ENCODE measurements around the gene INPP4B. TPM values are rescaled to one million over a fixed set of nuclear protein-coding genes. Genes with fewer than 3 reads are reported as not detected.

Gene INPP4B
- polyA plus RNA-seq, 4 donors: 6.2 to 9.6 (median 8.4) TPM

DNA sequence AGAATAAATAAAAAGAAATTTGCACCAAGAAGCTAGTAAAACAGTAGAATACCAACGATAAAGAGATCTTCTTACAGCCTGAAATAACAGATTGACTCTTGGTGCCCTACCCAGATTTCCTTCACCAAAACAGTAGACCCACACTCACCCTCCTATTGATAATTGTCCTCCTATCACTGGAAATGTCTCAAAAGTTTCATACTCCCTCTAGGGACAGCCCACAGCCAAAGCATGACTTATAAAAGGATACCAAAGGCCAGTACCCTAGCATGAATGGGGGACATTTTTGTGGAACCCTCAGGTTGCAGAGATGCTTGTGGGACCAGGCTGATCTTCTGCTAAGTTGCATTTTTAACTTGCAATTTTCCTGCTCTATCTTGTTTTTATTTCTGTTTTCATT, 104.1 kb downstream of the INPP4B start:
- no peak for DNase-seq (ENCODE audit: low read depth in 4 of 4, low spot score in 2 of 4)

DNA sequence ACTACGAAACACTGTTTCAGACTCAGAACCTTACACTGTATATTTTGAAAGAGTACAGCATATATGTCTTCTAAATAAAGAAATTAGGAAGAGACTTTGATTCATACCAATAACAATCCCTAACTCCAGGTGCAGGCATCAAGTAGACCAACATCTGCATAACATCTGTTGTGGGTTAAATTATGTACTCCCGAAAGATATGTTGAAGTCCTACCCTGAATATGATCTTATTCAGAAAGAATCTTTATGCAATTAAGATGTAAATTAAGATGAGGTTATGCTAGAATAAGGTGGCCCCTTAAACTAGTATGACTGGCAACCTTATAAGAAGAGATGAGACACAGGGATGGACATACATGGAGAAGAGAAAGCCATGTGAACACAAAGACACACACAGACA, 117.9 kb downstream of the INPP4B start:
- DNase-seq (ENCODE audit: low read depth in 4 of 4, low spot score in 2 of 4): no peak

DNA sequence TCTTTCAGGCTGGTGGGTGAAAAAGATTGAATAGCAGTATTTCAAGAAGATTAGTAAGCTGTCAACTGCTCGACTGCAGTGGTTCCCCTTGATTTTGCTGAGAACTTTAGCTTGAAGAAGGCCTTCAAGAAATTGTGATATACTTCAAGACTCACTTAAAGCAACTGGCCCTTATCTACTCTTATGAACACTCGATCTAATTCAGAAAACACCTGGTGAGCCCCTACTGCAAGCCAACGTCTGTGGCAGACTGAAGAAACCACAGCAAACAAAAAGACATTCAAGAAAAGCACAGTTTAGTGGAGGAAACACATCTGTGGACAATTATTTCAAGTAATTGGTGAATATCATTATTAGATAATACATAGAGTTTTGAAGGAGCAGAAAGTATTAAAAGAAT, 119.0 kb downstream of the INPP4B start:
- no peak for DNase-seq (ENCODE audit: low read depth in 4 of 4, low spot score in 2 of 4)

DNA sequence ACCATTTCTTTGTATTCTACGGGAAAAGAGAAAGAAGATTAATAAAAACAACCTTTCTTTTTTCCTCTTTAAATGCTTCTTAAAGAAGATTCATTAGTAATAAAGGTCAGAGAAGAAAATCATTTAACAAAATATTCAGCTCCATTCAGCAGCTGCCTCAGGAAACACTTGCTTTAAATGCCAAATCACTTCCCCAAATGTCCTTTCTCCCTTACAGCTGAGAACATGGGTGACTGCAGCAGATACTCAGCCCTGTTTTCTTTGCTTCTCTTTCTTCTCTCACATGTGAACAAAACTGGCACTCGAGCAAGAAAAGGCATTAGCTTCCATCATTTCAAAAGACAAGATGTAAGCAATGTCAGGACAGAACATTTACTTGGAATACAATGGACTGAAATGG, 120.2 kb downstream of the INPP4B start:
- no peak for DNase-seq (ENCODE audit: low read depth in 4 of 4, low spot score in 2 of 4)

DNA sequence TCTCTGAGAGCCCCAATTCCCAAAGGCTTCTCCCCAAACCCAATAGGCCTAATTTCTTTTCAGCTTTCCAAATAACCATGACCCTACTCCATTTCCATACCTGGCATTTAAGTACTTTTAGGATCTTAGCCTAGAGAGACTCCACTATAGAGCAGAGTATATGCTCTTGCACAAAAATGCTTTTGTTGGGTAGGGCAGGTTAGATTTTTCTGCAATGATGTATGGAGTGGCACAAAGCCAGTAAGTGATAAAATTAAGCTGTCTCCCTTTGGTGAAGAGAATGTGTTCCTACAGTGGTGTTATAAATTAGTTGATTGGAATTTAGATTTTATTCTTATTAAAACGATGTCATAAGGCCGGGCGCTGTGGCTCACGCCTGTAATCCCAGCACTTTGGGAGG, 124.9 kb downstream of the INPP4B start:
- DNase-seq (ENCODE audit: low read depth in 4 of 4, low spot score in 2 of 4): no peak

DNA sequence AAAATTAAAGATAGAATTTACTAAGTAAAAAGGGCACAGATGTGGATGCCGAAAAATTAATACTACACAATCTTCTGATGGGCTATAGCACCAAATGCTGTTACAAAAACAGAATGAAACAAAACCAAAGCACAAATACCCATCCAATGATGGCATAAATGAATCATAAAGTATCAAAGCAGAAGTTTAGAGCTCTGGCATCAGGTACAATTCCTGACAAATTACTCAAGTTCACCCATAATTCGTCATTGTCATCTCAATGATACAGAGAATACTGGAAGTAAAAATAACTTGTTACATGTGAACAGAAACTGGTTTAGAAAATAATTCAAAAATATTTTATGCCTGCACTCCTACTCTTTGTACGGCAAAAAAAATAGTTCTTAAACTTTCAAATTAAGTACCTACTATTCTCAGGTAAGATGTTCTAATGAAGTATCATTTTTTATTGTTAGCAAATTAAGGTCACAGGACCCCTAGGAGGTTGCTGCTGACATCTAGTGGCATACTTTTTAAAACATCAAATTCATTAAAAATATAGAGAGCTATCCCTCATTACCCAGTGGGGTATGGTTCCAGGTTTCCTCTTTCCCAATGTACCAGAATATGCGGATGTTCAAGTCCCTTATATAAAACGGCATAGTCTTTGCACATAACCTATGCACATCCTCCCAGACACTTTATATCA, 126.1 kb downstream of the INPP4B start:
- peak in 1 of 4 donors; percentile 7 for DNase-seq (ENCODE audit: low read depth in 4 of 4, low spot score in 2 of 4)

DNA sequence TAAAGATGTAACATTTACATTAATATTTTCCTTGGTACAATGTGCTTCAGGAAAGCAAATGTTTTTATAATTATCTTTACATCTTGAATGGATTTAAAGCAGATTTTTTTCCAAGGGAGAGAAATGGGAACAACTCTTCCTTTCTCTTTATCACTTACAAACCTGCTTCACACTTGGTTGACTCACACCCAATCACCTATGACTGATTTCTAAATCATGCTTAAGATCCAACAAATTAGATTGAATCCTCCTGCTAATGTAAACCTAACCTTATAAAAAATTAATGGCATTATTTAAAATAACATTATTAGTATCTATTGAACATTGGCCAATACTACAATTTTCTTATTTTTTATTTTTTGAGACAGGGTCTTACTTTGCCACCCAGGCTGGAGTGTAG, 127.1 kb downstream of the INPP4B start:
- DNase-seq (ENCODE audit: low read depth in 4 of 4, low spot score in 2 of 4): no peak

DNA sequence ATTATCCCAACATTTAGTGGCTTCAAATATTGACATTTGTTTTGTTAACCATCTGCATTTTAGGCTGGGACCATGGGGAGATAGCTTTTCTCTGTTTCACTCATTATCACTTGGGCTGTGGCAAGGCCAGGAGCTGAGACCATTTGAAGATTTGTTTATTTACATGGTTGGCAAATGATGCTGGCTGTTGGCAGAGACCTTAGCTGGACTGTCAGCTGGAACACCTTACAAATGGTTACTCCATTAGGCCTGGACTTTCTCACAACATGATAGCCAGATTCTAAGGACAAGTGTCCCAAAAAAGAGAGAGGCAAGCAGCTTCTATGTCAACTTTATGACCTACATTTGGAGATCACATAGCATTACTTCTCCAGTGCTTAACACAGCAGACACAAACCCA, 130.4 kb downstream of the INPP4B start:
- no peak for DNase-seq (ENCODE audit: low read depth in 4 of 4, low spot score in 2 of 4)

DNA sequence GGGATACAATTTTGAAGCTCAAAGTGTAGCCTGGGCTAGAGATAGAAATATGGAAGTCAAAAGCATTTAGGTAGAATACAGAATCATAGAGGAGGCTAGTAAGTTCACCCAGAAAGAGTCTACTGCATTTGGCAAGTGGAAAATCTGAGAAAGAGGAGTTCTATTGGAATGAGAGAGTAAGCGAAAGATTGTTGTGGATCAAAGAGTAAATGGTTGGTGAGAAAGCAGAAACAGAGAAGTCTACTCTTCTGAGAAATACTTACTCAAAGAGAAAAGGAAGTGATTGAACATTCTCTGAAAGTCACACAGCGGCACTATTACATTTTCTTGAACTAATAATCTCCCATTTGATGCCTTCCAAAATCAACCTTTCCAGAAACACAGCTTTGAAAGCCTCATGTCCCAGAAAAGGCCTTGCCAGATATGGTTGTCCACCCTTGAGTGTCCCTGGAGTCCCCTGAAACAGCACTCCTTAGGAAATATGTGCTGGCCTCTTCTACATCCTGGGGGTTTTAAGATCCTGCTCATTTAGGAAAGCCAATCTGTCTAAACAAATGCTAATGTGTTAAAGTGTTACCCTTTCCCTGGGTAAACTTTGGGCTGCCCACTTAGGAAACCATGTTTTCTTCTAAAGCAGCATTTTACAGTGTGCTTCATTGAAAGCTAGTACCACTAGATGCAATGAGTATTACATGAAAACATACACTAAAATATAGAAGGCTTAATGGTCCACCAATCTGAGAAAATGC, 132.6 kb downstream of the INPP4B start:
- no peak for DNase-seq (ENCODE audit: low read depth in 4 of 4, low spot score in 2 of 4)

DNA sequence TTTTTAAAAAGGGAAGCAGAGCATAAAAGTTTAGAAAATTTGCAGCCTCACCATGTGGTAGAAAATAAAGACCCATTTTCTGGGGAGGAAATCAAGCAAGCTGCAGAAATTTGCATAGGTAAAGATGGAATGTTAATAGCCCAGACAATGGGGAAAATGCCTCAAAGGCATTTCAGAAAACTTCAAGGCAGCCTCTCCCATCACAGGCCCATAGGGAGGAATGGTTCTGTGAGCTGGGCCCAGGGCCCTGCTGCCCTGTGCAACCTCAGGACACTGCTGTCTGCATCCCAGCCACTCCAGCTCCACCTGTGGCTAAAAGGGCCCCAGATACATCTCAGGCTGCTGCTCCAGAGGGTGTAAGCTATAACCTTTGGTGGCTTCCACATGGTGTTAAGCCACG, 137.9 kb downstream of the INPP4B start:
- DNase-seq (ENCODE audit: low read depth in 4 of 4, low spot score in 2 of 4): no peak

DNA sequence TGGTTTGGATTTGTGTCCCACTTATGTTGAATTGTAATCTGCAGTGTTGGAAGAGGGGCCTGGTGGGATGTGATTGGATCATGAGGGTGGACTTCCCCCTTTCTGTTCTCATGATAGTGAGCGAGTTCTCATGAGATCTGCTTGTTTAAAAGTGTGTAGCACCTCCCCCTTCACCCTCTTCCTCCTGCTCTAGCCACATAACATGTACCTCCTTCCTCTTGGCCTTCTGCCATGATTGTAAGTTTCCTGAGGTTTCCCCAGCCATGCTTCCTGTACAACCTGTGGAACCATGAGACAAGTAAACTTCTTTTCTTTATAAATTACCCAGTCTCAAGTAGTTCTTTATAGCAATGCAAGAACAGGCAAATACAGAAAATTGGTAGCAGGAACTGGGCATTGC, 138.7 kb downstream of the INPP4B start:
- DNase-seq (ENCODE audit: low read depth in 4 of 4, low spot score in 2 of 4): no peak

DNA sequence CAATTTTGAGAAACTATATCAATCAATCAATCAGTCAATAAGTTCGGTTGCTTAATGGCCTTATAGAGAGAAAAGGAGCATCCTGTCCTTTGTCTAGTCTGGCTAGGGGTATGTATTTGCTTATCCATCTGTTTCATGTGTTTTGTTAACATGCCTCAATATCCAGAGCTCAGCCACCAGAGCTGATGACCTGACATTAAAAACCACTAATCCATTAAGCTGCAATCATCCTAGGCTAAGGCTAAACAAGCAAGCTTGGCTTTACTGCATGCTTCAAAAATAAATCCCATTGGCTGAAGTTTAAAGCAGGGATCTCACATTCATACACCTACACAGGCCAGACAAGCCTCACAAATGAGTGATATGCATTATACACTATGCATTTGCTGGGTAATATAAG, 139.7 kb downstream of the INPP4B start:
- DNase-seq (ENCODE audit: low read depth in 4 of 4, low spot score in 2 of 4): no peak

DNA sequence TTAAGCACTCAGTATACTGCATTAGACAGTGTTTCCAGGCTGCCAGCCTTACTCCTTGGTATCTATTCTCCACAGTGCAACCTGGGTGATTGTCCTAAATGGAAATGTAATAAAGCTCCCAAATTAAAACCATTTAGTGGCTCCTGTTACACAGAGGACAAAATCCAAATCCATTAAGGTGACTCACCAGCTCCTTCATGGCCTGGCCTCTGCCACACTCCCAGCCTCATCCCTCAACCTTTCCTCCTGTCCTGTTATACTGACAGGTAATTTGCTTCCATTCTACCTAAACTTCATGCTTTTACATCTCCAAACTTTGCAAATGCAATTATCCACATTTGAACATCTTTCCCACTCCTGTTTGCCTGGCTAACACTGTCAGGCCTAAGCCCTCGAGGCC, 140.3 kb downstream of the INPP4B start:
- no peak for DNase-seq (ENCODE audit: low read depth in 4 of 4, low spot score in 2 of 4)

DNA sequence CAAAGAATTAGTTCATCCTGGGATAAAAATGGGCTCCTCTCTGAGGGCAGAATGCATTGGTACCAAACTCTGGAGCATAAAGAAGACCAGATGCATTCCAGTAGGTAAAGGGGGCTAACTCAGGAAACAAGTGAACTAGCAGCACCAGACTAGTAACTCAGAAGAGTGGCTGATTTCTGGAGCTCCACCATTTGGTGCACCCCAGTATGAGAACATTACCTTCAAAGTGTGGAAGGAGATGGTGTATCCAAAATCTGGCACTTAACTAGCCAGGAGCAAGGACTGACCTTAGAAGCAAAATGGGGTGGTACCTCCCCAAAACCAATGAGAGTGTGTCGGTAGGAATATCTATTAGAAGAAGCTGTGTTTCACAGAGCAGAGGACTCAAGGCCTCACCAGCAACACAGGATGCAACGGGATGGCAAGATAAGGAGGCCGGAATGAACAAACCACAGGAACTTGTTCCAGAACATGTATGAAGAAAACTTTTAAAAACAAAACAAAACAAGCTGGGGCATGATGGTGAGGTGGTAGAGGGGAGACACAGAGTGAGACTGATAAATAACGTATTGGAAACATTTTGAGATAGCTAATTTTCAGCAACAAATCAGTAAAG, 142.3 kb downstream of the INPP4B start:
- DNase-seq (ENCODE audit: low read depth in 4 of 4, low spot score in 2 of 4): no peak

DNA sequence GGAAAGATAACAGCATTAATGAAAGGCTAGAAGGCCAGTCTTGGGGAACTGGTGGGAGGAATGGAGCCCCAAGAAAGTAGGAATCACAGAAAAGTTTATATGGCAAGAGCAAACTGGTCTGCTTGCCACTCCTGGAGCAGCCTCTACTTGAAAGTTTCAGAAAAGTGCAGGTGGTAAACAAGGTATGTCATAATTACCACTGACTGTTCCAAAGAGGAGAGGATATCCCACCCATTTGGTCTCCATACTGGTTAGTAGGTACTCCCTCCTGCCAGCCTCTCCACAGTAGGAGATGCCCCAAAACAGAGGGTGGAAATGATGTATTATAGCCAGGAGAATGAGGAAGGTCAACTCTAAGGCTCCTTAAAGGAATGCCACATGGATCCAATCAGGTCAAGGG, 145.1 kb downstream of the INPP4B start:
- no peak for DNase-seq (ENCODE audit: low read depth in 4 of 4, low spot score in 2 of 4)

DNA sequence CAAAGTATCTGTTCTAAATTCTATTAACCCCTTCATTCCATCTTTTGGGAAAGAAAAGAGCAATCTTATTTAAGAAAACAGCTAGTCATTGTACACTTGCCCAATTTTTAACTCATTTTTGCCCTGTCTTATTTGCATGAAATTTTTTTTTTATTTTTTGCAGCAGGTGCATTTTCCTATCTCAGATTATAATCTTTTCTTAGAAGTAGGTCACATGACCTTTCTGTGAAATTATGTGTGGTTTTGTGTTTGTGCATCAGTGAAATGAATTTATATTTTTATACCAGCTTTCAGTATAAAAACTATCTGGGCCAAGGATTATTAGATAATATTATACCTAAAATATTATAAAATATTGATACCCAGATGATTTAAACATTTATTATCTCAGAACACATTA, 145.6 kb downstream of the INPP4B start:
- DNase-seq (ENCODE audit: low read depth in 4 of 4, low spot score in 2 of 4): no peak

DNA sequence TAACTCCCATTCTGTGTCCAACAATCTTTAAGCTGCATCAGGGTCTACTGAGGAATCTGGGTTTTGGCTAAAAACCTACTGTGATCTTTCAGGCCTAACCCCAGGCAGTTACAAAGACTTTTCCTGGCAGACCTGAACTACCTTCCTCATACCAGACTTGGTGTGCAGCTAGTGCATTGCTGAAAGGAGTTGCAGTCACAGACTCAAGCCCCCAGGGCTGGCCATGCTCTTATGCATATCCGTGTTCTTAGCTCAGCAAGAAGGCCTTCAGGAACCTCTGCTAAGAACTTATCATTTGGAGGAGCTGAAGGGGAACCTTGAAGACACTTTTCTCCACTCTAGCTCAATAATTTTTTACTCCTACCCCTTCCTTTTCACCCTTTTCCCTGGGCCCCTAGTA, 147.5 kb downstream of the INPP4B start:
- no peak for DNase-seq (ENCODE audit: low read depth in 4 of 4, low spot score in 2 of 4)

DNA sequence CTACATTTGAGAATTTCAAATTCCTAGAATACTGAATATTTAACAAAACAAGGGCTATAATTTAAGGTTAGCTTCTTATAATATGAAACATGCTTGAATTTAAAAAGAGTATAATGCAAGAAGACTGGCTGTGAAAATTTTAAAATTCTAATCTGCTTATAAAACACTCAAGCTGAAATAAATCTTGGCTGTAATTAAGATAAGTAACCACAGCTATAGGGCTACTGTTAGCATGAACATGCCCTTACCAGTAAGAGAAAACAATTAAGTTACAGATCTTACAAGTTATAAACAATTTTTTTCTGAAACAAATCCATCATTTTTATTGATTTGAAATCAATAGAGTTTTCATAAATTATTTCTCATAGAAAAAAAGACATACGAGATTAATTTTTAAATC, 148.2 kb downstream of the INPP4B start:
- no peak for DNase-seq (ENCODE audit: low read depth in 4 of 4, low spot score in 2 of 4)

DNA sequence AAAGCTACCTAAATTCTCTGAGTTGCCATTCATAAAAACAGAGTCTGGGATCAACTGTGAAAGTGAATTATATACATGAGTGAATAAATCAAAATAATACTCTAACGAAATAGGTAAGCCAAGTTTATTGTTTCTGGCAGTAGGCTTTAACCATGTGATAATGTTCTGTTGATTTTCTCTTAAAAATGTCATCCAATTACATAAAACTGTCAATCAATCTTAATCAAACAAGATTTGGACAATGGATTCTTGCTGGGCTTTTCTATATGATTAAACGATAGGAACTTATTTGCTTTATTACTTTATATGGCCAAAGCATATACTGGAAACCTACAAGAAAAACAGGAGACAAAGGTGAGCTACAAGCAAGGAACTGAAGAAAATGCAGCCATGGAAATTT, 148.8 kb downstream of the INPP4B start:
- no peak for DNase-seq (ENCODE audit: low read depth in 4 of 4, low spot score in 2 of 4)

DNA sequence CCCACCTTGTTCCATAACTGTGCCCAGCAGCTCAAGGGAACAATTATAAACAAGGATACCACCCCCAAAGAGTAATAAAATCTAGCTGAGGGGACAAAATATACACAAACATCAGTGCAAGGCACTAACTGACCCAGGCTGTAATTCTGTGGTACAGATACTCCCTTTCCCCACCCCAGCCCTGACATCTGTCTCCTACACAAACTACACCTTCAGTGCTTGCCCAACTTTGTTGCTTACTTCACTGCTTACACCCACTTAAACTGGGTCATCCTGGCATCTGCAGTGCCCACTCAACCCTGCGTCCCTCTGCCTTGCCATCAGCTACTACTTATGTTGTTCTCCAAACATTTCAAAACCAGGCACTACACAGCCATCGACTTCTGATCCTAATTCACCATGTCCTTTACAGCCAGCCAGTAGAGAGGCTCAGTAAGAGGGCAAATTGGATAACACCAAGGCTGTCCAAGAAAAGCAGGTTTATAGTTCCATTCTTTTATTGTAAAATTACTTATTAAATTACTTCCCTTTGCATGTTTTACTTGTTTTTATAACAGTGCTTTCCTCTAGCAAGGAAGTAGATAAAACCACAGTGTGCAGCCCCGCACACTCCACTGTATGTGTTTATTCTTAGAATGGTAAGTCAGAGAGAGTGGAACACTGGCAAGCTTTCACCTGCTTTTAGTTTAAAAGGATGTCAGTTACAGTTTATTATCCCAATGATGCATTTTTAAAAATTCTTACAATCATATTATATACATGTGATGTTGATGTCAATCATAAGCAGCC, 149.6 kb downstream of the INPP4B start:
- DNase-seq (ENCODE audit: low read depth in 4 of 4, low spot score in 2 of 4): no peak
